ENCODE measurements around the gene CTNNBL1.

The CTNNBL1 gene

DNA sequence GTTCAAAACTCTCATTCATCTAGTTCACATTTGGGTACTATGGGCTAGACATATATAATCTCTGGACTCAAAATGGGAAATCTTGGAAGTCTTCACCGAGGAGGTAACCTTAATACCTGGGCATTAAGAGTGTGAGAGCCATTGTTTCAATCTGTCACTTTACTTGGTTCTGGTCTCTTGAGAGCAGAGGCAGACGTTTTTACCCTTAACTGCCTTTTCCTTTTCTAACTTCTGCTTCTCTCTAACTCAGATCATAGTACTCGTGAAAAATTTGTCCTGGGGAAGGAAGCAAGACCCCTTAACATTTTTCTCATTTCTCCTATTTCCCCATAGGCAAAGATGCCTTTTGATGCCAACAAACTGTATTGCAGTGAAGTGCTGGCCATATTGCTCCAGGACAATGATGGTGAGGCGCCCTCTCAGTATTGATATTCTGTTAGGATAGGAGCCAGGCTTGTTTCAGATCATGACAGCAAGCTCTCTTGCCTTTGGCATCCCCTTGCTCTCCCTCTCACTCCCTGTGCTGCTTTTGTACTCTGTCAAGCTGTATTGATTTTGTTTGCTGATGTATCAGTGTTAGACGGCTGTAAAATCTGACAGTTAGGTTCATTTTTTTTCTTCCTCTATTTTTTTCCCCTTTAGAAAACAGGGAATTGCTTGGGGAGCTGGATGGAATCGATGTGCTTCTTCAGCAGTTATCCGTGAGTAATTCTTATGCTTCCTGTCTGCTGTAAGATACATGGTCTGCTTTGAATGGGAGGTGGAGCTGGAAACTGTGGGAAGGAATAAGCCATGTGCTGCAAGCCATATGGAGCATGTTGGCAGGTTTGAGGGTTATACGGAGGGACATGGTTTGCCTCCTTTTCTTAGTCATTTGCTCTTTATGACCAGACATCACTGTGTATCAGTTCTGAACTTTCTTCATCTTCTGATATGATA lies 83.5 kb downstream of the CTNNBL1 start:
- DNase-seq (ENCODE audit: low spot score): no peak

DNA sequence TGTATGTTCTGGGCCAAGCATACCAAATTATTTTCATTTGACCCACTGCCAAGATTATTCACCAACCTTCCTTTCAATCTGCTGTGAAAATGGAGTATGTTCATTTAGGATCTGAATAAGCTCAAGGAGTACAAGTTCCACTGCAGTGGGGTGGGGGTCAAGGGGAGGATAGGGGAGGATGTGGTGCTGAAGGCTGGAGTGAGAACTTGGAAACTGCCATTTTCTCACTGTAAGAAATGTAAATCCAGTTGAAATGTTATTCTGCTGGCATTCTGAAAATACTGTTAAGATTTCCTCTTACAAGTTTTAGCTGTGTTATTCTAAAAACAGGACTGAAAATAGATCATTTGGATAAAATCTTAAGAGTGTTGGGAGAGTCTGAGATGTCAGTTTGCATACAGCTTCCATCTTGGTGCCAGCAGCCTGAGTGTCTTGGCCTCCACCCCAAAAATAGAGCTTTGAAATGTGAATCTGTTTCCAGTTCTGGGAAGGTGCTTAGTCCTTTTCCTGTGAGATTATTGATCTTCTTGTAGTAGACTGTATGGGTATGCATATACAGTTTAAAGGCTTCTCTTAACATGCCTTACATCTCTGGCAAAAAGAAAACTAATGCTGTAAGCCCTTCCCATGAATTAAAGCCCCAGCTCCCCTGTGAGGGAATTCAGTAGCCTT lies 84.3 kb downstream of the CTNNBL1 start:
- DNase-seq (ENCODE audit: low spot score): no peak

DNA sequence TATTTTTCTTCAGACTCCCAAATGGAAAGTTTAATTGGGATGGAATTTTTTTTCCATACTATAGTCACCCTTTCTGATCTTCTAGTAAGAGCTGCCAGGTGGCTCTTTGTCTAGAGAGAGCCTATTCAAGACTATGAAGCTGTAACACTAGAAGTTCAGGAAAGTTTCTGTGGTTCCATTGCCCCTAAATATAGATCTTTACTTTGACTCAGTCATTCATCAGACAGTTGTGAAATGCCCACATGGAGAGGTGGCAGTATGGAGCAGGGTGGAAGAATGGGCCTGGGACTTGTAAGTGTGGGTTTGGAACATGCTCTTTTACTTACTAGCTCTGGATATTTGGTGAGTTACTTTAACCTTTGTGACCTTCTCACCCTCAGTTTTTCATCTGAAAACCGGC lies 87.8 kb downstream of the CTNNBL1 start:
- no peak for DNase-seq (ENCODE audit: low spot score)

DNA sequence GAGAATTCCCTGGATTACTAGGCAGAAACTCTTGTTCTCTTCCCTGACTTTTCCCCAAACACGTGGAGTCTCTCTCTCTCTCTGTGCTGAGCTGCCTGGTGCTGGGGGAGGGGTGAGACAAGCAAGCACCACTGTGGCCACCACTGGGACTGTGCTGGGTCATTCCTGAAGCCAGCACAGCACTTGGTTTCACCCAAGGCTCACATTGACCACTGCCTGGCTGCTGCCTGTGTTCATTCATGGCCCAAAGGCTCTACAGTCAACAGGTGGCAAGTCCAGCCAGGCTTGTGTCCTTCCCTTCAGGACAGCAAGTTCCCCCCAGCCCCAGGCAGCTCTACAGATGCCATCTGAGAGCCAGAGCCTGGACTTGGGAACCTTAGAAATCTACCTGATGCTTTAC lies 92.2 kb downstream of the CTNNBL1 start:
- no peak for DNase-seq (ENCODE audit: low spot score)

DNA sequence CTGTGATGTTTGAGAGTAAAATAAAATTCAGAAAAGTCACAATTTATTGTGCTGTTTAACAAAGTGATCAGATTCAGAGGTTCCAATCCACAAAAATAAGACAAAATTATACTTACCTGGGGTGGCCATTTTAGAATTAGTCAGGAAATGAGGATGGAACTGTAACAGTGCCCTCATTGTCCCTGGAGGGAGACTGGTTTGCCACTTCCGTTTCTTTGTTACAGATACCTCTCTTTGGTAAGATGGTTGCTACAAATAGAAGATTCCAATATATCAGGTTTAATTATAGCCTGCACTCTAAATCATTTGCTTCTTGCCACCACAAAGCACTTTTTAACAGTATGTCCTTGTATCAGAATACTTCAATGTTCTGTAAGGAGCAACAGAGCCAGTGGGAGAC lies 95.6 kb downstream of the CTNNBL1 start:
- DNase-seq (ENCODE audit: low spot score): no peak

DNA sequence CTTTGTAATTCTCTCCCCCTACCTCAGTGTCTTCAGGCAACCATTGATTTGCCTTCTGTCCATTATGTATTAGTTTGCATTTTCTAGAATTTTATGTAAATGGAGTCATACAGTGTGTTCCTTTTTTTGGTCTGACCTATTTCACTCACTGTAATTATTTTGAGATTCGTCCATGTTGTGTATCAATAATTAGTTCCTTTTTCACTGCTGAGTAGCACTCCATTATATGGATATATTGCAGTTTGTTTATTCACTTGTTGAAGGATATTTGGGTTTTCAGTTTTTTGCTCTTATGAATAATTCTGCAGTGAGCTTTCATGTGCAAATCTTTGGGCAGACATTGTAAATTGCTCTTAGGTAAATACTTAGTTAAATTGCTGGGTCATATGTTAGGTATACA lies 97.1 kb downstream of the CTNNBL1 start:
- DNase-seq (ENCODE audit: low spot score): no peak

DNA sequence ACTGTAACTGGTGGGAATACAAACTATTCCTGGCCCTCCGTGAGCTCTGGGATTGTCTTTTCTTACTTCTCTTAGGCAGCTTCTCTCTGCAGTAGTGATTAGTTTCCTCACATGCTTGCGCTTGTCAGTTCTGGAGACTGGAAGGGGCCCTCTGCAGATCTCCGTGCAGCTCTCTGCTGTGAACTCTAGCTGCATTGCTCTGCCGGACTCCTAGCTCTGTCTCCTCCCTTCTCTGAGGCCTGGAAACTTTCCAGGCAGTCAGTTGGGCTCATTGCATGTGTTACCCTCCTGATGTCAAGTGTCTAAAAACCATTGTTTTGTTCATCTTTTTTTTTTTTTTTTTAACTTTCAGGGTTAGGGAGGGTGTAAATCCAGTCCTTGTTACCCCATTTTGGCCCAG lies 102.3 kb downstream of the CTNNBL1 start:
- no peak for DNase-seq (ENCODE audit: low spot score)

DNA sequence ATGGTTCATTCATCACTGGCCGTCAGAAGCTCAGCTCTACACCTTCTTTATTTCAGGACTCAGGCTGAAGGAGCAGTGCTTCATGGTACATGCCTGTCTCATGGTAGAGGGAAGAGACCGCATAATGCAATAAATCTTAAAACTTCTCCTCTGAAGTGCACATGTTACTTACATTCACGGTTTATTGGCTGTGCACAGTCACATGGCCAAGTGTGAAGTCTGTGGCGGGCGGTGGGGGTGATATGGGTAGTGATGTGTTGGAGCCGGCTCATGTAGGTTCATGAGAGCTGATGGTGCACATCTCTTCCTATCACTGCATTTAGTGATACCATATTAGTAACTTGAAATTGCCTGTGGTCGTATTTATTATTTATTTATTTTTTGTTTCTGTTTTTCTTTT lies 102.9 kb downstream of the CTNNBL1 start:
- no peak for DNase-seq (ENCODE audit: low spot score)

DNA sequence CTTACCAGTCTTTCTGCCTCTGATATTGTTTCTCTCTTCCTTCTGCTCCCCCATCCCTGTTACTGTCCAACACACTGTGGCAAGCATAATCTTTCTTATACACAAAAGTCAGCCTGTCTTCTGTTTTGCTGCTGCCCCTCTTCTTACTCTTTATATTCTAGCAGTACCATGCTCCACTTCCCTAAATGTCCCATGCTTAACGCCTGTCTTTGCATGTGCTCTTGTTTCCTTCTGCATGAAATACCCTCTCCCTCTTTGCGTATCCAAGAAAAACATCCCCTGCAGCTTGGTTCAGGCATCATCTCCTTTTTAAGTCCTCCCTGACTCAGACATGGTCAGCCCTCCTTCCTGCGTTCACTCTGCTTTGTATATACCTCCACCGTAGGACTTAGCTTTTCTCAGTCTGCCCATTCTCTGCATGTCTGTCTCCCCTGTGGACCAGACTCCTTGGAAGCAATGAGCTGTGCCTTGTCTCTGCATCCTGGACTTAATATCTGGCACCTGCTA lies 103.9 kb downstream of the CTNNBL1 start:
- DNase-seq (ENCODE audit: low spot score): no peak

DNA sequence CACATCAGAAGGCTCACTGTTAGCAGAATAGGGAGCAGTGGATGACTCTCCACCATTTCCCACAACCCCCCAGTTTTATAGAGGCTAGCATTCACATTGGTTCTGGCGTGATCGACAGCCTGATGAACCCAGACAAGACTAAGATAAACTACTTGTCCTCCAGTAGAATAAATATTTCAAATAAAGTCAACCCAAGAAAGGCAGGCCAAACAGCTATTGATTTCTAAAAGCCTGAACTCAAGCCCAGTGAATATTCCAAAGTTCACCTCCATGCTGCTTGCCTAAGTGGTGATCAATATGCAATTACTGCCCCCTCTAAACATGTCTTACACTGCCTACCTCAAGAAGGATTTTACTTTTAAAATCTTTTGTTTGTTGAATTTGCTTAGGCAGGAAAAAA lies 104.5 kb downstream of the CTNNBL1 start:
- no peak for DNase-seq (ENCODE audit: low spot score)

DNA sequence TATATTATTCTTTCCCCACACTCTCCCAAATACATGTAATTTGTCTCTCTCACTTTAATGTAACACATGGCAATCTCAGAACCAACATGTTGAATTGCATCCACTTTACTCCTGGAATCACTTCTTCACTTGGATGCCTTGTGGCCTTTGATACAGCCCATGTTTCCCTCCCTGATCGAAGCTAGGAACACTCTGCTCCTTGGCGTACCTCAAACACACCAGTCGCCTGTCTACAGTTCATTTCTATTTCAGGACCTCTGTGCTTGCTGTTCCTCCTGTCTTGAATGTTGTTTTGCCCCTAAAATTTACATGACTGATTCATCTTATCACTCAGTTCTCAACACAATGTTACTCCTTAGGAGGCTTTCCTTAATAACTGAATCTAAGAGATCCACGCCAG lies 106.8 kb downstream of the CTNNBL1 start:
- no peak for DNase-seq (ENCODE audit: low spot score)

DNA sequence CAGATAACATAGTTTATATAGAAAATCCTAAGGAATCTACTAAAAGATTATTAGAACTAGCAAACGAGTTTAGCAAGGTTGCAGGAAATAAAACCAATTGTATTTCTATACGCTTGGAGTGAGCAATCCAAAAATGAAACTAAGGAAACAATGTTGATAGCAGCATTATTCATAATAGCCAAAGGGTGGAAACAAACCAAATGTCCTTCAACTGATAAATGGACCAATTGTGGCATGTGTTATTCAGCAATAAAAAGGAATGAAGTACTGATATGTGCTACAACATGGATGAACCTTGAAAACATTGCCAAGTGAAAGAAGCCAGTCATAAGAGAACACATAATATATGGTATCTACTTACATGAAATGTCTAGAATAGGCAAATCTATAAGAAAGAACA lies 108.1 kb downstream of the CTNNBL1 start:
- DNase-seq (ENCODE audit: low spot score): no peak

DNA sequence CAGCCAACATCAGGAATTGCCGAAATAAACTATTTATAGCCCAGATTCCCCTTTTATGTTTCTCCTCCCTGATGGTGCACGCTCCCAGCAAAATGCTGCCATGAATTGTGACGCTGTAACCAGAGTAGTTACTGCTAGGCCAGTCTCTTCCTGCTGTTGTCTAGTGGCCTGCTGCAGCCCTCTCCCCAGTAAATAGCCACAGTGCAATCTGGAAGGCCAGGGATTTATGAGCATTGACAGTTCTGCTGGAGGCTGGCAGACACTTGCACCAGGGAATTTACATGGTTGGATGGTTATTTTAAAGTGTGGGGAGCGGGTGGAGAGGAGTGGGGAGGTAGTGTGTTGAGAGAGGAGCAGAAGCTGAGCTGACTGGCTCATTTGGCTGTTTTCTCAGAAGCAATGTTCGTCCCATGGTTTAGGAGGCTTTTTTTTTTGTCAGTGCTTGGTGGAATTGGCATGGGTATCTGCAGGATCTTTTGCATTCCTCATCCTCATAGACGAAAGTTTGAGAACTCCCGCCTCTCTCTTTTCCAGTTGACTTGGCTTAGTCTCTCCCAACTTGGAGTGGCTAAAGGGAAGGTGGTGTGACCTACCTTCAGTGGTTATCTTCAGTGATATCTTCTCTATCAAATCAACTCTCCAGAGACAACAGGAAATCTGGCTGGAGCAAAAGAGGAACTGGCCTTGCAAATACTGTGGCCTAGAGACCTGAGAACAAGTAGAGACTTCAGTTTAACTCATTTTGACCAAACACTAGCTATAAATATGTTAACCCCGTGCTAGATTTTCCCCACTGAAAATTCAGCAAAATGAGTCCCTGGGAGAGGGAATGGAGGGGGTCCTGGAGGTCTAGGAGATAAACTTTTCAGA lies 109.8 kb downstream of the CTNNBL1 start:
- DNase-seq (ENCODE audit: low spot score): no peak

DNA sequence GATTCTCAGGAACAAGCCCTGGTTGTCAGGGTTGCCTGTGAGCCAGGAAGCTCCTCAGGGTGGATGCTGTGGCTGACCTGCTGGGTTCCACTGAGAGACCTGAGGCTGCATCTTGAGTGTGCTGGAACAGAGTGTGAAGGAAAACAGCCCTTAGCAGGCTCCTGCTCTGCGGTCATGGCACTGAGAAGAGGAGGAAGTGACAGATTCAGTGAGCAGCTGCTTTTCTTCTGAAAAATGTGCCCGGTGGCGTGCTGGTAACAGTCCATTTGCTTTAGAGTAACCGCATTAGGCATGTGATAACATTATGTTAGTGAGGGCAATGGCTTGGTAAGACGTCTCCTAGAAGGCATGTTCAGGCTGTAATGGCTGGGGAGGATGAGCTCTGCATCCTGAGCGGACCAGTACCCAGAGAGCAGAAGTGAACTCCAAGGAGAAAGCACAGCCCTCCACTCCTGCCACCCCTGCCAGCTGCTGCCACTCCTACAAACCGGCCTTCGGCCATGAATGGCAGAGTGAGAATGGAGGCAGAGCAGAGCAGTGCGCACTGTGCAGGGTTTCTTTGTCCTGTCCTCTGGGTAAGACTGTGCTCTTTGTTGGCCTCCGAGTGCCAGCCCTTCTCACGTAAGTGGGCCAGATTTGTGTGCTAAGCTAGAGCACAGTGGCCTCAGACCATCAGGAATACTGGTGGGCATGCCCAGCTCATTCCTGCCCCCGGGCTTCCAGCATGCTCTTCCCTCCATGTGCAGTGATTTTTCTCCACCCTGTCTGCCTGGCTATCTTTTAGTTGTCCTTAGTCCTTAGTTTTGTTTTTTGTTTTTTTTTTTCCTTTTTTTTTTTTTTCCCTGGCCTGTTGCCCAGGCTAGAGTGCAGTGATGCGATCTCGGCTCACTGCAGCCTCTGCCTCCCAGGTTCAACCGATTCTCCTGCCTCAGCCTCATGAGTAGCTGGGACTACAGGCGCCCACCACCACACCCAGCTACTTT lies 111.0 kb downstream of the CTNNBL1 start:
- no peak for DNase-seq (ENCODE audit: low spot score)

DNA sequence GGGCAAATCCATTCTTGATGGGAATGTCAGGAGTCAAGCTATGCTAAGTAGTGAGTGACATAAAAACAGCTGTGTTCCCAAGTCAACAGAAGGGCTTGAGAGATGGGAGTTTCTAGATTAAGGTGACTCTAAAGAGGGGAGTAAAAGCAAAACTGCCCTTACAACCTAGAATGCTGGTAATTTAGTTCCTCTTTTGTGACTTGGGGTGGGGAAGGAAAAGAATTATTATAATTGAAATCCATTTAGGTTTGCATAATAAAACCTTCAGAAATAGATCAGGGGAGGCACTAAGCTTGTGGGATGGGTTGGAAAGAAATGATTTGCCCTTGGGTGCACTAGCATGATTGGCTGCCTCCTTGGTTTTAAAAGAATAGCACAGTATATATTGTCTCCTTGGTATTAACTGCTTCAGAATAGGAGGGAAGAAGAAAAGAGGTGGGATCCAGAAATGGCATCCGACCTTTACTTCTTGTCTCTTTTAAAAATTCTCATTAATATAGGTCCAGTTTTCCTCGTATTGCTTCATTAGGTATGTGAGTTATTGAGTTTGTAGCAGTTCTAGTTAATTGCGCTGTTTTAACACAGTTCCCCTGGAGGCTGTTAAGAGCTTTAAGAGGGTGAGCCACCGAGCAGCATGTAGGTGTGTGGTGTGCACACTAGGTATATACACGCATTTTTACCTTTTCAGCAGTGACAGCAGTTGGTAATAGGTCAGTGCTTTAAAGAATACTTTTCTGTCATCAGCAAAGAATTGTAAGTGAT lies 113.8 kb downstream of the CTNNBL1 start:
- DNase-seq (ENCODE audit: low spot score): no peak

DNA sequence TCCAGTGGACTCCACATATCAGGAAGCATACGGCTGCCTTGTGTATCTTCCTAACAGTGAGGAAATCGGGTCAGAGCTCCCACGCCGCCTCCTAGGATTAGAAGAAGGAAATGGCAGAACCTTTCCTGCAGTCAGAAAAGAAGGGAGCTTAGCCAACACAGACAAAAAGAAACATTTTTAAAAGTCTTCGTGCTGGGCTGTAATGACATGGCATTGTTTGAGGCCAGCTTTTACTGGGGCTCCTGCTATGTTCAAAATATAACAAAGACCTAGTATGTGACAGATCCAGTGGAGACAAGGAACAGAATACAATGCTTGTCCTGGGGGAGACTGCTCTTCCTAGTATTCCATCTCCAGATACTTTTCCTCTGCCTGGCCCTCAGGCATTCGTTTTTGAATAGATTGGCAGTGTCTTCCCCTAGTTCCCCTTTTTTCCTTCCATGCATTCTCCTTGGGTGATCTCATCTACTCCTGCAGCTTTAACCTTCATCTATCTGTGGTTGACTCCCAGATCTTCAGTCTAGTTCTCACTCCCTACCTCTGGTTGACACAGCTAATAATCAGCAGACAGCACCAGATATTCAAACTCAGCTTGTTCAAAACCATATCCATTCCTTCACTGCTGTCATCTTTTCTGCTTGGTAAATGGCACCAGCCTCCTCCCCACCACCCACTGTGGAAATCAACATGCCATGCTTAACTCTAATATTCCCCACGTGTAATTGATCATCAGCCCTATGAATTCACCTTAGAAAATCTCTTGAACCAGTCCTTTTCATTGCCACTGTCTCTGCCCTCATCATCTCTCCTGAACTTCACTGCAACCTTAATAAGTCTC lies 114.6 kb downstream of the CTNNBL1 start:
- no peak for DNase-seq (ENCODE audit: low spot score)

DNA sequence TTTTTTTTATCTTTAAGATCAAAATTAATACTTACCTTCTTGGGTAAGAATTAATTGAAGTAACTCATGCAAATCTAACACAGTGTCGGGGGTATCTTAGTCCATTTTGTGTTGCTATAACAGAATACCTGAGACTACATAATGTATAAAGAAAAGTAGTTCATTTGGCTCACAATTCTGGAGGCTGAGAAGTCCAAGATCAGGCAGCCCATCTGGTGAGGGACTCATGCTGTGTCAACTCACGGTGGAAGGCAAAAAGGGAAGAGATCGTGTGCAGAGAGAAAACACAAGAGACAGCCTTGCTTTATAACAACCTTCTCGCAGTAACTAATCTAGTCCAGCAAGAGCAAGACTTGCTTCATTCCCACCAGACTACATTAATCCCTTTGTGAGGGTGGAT lies 116.2 kb downstream of the CTNNBL1 start:
- DNase-seq (ENCODE audit: low spot score): no peak

DNA sequence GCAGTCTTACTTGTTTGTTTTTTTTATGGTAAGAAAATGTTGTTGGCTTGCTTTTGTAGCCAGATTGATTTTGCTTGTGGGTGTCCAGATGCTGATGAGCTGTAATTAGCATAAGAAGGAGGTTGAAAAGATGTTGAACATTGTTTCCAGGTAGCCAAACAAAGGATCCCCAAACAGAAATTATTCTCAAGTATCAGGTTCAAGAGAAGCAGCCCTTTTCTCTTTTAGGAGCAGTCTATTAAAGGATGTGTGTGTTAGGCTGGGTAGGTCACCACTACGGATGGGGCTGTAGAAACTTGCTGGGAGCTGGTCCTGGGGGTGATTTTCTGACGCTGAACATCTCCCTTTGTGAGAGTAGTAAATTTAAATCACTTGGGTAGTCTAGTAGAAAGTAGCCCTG lies 122.2 kb downstream of the CTNNBL1 start:
- DNase-seq (ENCODE audit: low spot score): no peak

DNA sequence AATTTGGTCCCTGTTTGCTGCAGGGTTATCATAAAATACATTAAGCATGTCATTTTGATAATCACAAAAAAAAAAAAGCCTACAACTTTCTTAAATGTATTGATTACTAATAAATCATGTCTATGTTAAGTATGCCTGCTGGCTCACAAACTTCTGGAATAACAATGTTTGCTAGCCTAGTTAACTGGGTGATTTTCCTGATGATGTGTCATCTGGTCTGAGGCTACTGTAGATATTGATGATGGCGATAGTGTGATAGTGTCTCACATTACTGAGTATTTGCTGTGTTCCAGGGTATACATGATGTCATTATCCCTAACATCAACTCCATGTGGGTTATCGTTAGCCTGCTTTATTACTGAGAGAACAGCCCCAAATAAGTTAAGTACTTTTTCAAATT lies 122.9 kb downstream of the CTNNBL1 start:
- no peak for DNase-seq (ENCODE audit: low spot score)

Measured in HuH-7.5 (cell line).